Measurements from ENCODE around the gene ATP5IF1.
A peak's percentile ranks its signal among the peaks of the same experiment; 100 is the strongest.

ATP5IF1 gene

DNA sequence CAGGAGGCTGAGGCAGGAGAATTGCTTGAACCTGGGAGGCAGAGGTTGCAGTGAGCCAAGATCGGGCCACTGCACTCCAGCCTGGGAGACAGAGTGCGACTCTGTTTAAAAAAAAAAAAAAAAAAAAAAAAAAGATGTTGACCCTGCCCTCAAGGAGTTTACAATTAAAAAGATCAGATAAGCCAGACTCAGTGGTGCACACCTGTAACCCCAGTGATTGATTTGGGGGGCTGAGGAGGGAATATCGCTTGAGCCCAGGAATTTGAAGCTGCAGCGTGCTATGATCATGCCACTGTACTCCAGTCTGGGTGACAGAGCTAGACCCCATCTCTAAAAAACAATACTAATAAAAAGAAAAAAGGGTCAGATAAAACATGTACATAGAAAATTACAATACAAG lies 21.8 kb downstream of the ATP5IF1 start:
- no peaks in the 10 kb centered on the region for H3K27me3 ChIP-seq (ENCODE audit: low read depth, low read length)
- H3K4me1 ChIP-seq (ENCODE audit: control insufficient read depth in 1 of 2, insufficient read depth in 2 of 2, low read length in 2 of 2) = peaks cover 8 to 20% of the 10 kb centered on the region in 2 donors
- H3K9me3 ChIP-seq (ENCODE audit: control insufficient read depth in 1 of 2, low read length in 2 of 2) = no peaks in the 10 kb centered on the region
- peaks cover 0 to 5% of the 10 kb centered on the region in 2 donors for H3K36me3 ChIP-seq (ENCODE audit: control insufficient read depth in 1 of 2, insufficient read depth in 2 of 2, low read length in 2 of 2)
- H3K27ac ChIP-seq (ENCODE audit: low read length) = no peak overlapping the region
- H3K4me3 ChIP-seq (ENCODE audit: low read depth in 1 of 2, low read length in 2 of 2) = no peak overlapping the region

DNA sequence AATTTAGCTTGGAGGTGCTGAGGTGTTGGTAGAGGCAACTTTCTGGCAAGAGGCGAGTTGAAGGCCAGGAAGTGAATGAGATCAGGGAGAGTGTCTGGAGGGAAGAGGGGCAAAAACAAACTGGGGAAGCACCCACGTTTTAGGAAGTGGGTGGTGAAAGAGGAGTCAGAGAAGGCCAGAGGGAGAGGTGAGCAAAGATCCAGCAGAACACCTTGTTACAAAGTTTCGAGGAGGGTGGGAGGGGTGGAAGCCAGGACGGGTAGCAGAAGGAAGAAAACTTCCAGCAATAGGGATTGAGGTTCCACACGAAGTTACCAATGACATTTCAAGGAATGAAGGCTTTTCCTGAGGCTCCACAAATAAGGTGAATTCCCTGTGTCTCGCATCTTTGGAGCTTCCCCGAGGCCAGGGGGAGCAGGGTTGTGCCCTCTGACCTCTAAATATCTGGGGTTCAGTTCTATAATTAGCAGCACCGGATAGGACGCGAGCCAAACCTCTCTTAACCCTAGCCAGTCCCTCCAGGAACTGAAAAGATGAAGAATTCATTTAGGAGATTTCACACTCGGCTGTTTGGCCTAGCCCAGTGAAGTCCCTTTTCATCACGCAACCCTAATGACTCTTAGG lies 22.8 kb downstream of the ATP5IF1 start:
- Histone ChIP-seq H3K4me1 (ENCODE audit: control insufficient read depth in 1 of 2, insufficient read depth in 2 of 2, low read length in 2 of 2) (peaks cover 14 to 20% of the 10 kb centered on the region in 2 donors), H3K27ac (ENCODE audit: low read length) (peak overlapping the region; percentile 60), H3K27me3 (ENCODE audit: low read depth, low read length) (no peaks in the 10 kb centered on the region), H3K9me3 (ENCODE audit: control insufficient read depth in 1 of 2, low read length in 2 of 2) (no peaks in the 10 kb centered on the region), H3K36me3 (ENCODE audit: control insufficient read depth in 1 of 2, insufficient read depth in 2 of 2, low read length in 2 of 2) (peaks cover 0 to 5% of the 10 kb centered on the region in 2 donors), H3K4me3 (ENCODE audit: low read depth in 1 of 2, low read length in 2 of 2) (peak overlapping the region; percentile 62 to 96)

DNA sequence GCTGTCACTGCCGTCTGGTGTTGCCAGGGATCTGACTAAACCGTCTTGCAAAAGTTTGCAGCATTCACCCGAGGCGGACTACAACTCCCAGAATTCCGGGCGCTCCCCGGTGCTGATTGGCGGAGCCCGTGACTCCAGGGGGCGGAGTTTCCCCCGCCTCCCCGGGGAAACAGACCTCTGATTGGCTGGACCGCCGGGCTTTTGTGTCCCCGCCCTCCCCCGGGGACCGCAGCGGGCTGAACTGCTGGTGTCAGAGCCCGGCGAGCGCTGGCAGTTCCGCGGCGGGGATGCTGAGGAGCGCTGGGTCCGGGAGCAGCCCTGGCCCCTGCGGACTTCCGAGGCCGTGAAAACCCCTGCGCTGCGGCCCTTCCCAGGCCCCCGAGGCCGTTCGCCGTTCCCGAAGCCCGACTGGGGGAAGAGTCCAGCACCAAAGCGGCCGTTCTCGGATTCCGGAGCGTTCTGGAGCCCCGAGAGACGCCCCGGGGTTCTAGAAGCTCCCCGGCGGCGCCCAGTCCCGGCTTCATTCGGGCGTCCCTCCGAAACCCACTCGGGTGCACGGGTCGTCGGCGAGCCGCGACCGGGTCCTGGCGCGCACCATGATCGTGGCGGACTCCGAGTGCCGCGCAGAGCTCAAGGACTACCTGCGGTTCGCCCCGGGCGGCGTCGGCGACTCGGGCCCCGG lies 23.5 kb downstream of the ATP5IF1 start, which contains the start of gene SESN2:
SESN2 (plus strand) TSS at position 267 of the 682 bp plus-strand sequence; CDS start at position 597, 330 bp downstream.
- H3K9me3 ChIP-seq (ENCODE audit: control insufficient read depth in 1 of 2, low read length in 2 of 2) = no peaks in the 10 kb centered on the region
- peaks cover 0 to 5% of the 10 kb centered on the region in 2 donors for H3K36me3 ChIP-seq (ENCODE audit: control insufficient read depth in 1 of 2, insufficient read depth in 2 of 2, low read length in 2 of 2)
- H3K27me3 ChIP-seq (ENCODE audit: low read depth, low read length) = no peaks in the 10 kb centered on the region
- peak within 1 kb of the TSS; percentile 60 for H3K27ac ChIP-seq (ENCODE audit: low read length)
- peaks cover 14 to 20% of the 10 kb centered on the region in 2 donors for H3K4me1 ChIP-seq (ENCODE audit: control insufficient read depth in 1 of 2, insufficient read depth in 2 of 2, low read length in 2 of 2)
- H3K4me3 ChIP-seq (ENCODE audit: low read depth in 1 of 2, low read length in 2 of 2) = peak within 1 kb of the TSS; percentile 68 to 96

DNA sequence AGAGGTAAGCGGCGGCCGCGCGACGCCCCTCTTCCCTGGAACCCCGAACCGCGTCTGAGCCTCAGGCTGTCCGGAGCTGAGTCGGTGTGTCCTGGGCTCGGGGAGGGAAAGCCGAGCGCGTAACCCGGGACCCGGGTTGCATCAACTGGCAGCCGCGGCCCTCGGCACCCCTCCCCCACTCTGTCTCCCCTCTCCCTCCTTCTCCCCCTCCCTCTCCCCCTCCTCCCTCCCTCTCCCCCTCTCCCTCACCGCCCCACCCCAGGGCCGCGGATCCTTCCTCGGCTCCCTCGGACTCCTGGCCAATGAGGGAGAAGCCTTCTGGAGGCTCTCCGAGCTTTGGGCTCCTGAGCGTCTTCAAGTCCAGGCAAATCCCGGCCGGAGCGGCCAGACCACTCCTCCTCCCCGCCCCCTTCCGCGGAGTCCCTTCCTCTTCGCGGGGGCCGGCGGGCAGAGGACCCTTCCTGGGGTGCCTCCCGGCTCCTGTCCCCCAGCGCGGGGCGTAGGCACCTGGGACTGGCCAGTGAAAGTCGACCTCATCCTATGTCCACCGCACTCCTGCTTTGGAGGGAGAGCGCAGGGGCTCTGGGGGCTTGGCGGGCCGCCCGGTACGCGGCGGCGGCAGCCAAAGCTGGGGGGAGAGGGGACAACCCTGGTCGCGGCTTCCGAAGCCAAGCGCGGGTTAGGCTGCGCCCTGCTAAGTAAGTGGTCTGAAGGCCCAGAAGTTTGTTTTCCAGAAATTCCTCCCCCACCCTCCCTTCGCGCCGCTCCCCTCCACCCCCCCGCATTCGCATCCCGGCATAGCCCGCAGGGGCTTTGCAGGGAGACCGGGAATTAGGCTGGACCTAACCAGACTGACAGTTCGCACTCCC lies 24.2 kb downstream of the ATP5IF1 start:
- Histone ChIP-seq H3K27me3 (ENCODE audit: low read depth, low read length) (no peaks in the 10 kb centered on the region), H3K4me1 (ENCODE audit: control insufficient read depth in 1 of 2, insufficient read depth in 2 of 2, low read length in 2 of 2) (peaks cover 14 to 20% of the 10 kb centered on the region in 2 donors), H3K9me3 (ENCODE audit: control insufficient read depth in 1 of 2, low read length in 2 of 2) (no peaks in the 10 kb centered on the region)

DNA sequence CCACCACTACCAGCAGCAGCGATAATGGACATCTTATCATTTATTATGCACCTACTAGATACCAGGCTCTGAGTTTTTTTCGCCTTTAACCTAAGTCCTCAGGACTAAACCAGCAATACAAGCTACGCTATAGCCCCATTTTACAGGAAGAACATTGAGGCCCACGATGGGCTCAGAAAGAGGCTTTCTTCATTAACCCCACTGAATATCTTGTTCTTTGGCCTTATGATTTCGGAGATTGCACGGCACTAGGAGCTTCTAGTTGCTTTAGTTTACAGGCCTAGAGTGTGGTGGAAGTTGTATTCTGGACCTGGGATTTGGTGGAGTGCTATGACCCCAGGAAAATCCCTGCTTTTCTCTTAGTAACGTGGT lies 24.9 kb downstream of the ATP5IF1 start:
- Histone ChIP-seq H3K4me1 (ENCODE audit: control insufficient read depth in 1 of 2, insufficient read depth in 2 of 2, low read length in 2 of 2) (peaks cover 14 to 20% of the 10 kb centered on the region in 2 donors), H3K27me3 (ENCODE audit: low read depth, low read length) (no peaks in the 10 kb centered on the region), H3K4me3 (ENCODE audit: low read depth in 1 of 2, low read length in 2 of 2) (peak overlapping the region; percentile 68 to 96), H3K27ac (ENCODE audit: low read length) (no peak overlapping the region), H3K9me3 (ENCODE audit: control insufficient read depth in 1 of 2, low read length in 2 of 2) (no peaks in the 10 kb centered on the region), H3K36me3 (ENCODE audit: control insufficient read depth in 1 of 2, insufficient read depth in 2 of 2, low read length in 2 of 2) (peaks cover 0 to 5% of the 10 kb centered on the region in 2 donors)

More for the DNA sequence above, 24.2 kb downstream of the ATP5IF1 start:
- peaks cover 0 to 5% of the 10 kb centered on the region in 2 donors for H3K36me3 ChIP-seq (ENCODE audit: control insufficient read depth in 1 of 2, insufficient read depth in 2 of 2, low read length in 2 of 2)
- H3K4me3 ChIP-seq (ENCODE audit: low read depth in 1 of 2, low read length in 2 of 2) = peak overlapping the region; percentile 68 to 96
- peak overlapping the region; percentile 39 for H3K27ac ChIP-seq (ENCODE audit: low read length)

DNA sequence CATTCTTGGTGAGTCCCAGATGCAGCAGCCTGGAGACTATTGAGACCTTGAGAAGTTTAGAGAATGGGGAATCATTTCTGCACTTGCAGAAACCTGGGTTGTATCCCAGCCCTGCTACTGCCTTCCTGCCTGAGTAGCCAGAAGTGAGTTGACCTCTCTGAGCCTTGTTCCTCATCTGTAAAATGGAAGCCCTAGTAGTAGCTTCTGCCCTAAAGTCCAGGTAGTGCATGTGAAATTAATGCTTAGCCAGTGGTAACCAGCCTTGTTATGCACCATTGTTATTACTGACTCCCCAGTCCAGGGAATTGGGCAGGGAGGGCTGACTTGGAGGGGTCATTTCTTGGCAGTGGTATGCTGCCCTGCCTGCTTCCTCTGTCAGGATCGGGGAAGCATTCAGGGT lies 29.0 kb downstream of the ATP5IF1 start:
- no peak overlapping the region for H3K27ac ChIP-seq (ENCODE audit: low read length)
- H3K4me1 ChIP-seq (ENCODE audit: control insufficient read depth in 1 of 2, insufficient read depth in 2 of 2, low read length in 2 of 2) = peaks cover 14 to 16% of the 10 kb centered on the region in 2 donors
- H3K4me3 ChIP-seq (ENCODE audit: low read depth in 1 of 2, low read length in 2 of 2) = no peak overlapping the region

DNA sequence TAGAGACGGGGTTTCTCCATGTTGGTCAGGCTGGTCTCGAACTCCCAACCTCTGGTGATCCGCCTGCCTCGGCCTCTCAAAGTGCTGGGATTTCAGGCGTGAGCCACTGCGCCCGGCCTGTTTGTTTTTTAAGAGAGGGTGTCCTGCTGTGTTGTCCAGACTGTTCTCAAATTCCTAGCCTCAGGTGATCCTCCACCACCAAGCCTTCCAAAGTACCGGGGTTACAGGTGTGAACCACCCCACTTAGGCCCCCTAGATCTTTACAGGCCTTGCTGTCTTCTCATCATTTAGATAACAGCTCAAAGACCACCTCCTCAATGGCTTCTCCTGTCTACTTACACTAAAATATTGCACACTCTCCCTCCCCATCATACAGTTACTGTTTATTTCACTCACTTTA lies 29.7 kb downstream of the ATP5IF1 start:
- peaks cover 14 to 16% of the 10 kb centered on the region in 2 donors for H3K4me1 ChIP-seq (ENCODE audit: control insufficient read depth in 1 of 2, insufficient read depth in 2 of 2, low read length in 2 of 2)
- no peak overlapping the region for H3K27ac ChIP-seq (ENCODE audit: low read length)
- no peak overlapping the region for H3K4me3 ChIP-seq (ENCODE audit: low read depth in 1 of 2, low read length in 2 of 2)
- no peaks in the 10 kb centered on the region for H3K27me3 ChIP-seq (ENCODE audit: low read depth, low read length)
- H3K36me3 ChIP-seq (ENCODE audit: control insufficient read depth in 1 of 2, insufficient read depth in 2 of 2, low read length in 2 of 2) = peaks cover 0 to 2% of the 10 kb centered on the region in 2 donors
- no peaks in the 10 kb centered on the region for H3K9me3 ChIP-seq (ENCODE audit: control insufficient read depth in 1 of 2, low read length in 2 of 2)

More for the DNA sequence above, 29.0 kb downstream of the ATP5IF1 start:
- Histone ChIP-seq H3K9me3 (ENCODE audit: control insufficient read depth in 1 of 2, low read length in 2 of 2) (no peaks in the 10 kb centered on the region), H3K36me3 (ENCODE audit: control insufficient read depth in 1 of 2, insufficient read depth in 2 of 2, low read length in 2 of 2) (no peaks in the 10 kb centered on the region), H3K27me3 (ENCODE audit: low read depth, low read length) (no peaks in the 10 kb centered on the region)

DNA sequence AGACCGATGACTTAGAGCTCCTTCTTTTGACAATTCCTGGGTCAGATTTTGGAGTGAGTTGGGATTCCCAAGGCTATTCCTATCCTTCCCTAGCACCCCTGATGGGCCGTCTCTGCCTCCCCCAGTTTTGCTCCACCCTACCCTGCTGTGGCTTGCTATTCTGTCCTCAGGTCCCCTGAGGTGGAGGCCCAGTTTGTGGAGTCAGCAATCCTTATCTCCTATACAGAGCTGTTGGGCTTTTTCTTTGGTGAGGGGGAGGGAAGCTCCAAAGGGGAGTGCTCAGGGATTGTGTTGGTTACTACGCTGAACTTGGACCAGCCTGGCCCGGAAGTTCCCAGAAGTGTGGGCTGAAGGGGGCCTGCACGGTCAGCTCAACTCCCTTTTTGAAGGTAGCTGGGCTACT lies 31.0 kb downstream of the ATP5IF1 start:
- H3K4me1 ChIP-seq (ENCODE audit: control insufficient read depth in 1 of 2, insufficient read depth in 2 of 2, low read length in 2 of 2) = peaks cover 4 to 7% of the 10 kb centered on the region in 2 donors
- peaks cover 3 to 15% of the 10 kb centered on the region in 2 donors for H3K36me3 ChIP-seq (ENCODE audit: control insufficient read depth in 1 of 2, insufficient read depth in 2 of 2, low read length in 2 of 2)
- no peak overlapping the region for H3K27ac ChIP-seq (ENCODE audit: low read length)

DNA sequence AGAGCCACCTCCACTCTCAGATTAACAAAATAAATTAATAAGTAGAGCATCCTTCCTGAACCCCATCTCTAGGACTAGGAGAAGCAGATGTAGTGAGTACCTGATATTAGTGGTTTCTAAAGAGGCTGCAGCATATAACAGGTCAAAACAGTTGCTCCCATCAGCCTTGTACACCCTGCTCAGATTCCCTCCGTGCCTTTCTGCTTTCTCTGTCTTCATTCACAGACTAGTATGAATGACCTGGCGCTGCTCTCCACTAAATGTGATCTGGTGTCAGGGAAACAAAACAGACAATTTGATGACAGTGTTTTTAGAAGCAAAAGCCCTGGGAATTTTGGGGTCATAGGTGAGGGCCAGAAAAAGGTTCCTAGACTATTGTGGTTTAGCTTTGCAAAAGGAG lies 31.7 kb downstream of the ATP5IF1 start:
- no peaks in the 10 kb centered on the region for H3K9me3 ChIP-seq (ENCODE audit: control insufficient read depth in 1 of 2, low read length in 2 of 2)
- peaks cover 5 to 22% of the 10 kb centered on the region in 2 donors for H3K36me3 ChIP-seq (ENCODE audit: control insufficient read depth in 1 of 2, insufficient read depth in 2 of 2, low read length in 2 of 2)
- no peak overlapping the region for H3K4me3 ChIP-seq (ENCODE audit: low read depth in 1 of 2, low read length in 2 of 2)
- no peaks in the 10 kb centered on the region for H3K27me3 ChIP-seq (ENCODE audit: low read depth, low read length)
- H3K27ac ChIP-seq (ENCODE audit: low read length) = no peak overlapping the region
- H3K4me1 ChIP-seq (ENCODE audit: control insufficient read depth in 1 of 2, insufficient read depth in 2 of 2, low read length in 2 of 2) = peaks cover 4 to 7% of the 10 kb centered on the region in 2 donors

More for the DNA sequence above, 31.0 kb downstream of the ATP5IF1 start:
- Histone ChIP-seq H3K4me3 (ENCODE audit: low read depth in 1 of 2, low read length in 2 of 2) (no peak overlapping the region), H3K9me3 (ENCODE audit: control insufficient read depth in 1 of 2, low read length in 2 of 2) (no peaks in the 10 kb centered on the region), H3K27me3 (ENCODE audit: low read depth, low read length) (no peaks in the 10 kb centered on the region)

DNA sequence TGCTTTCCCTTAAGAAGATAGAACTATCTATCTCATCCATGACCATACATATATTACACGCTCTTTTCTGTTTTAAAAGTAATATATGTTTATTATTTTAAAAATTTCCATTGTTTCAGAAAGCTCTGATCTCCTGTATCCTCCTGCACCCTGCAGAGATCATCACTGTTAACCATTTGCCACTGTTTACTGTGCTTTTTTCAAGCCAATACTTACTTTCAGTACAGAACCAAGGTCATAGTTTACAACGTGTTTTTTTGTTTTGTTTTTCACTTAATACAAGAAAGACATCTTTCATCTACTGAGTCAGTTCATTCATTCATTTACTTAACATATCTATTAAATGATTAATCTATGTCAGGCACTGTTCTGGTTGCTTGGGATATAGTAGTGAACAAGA lies 33.6 kb downstream of the ATP5IF1 start:
- no peaks in the 10 kb centered on the region for H3K27me3 ChIP-seq (ENCODE audit: low read depth, low read length)
- peaks cover 0 to 4% of the 10 kb centered on the region in 2 donors for H3K4me1 ChIP-seq (ENCODE audit: control insufficient read depth in 1 of 2, insufficient read depth in 2 of 2, low read length in 2 of 2)
- no peak overlapping the region for H3K4me3 ChIP-seq (ENCODE audit: low read depth in 1 of 2, low read length in 2 of 2)
- H3K9me3 ChIP-seq (ENCODE audit: control insufficient read depth in 1 of 2, low read length in 2 of 2) = no peaks in the 10 kb centered on the region
- H3K27ac ChIP-seq (ENCODE audit: low read length) = no peak overlapping the region
- H3K36me3 ChIP-seq (ENCODE audit: control insufficient read depth in 1 of 2, insufficient read depth in 2 of 2, low read length in 2 of 2) = peaks cover 22 to 41% of the 10 kb centered on the region in 2 donors
